ENCODE measurements around the gene NIFK.
A peak's percentile ranks its signal among the peaks of the same experiment; 100 is the strongest.
"Not testable (repeated sequence)": the region's sequence is repeated elsewhere in the genome, so short reads cannot be mapped to it uniquely, and the experiment has no call there.

Gene NIFK

GRCh38 chr2:121736462-121737336 is at the start of gene NIFK:
TSS of gene NIFK (minus strand) at chr2:121736875. CDS start at chr2:121736850, 25 bp downstream.
- peak; percentile 100 for DNase-seq

- no peak for DNase-seq
Observed at GRCh38 chr2:121783180-121783579, 46.5 kb upstream of the NIFK start.

GRCh38 chr2:121778741-121779487 is 42.2 kb upstream of the NIFK start:
- DNase-seq, result no peak

GRCh38 chr2:121777699-121778058 is 41.0 kb upstream of the NIFK start:
- DNase-seq, result no peak

- DNase-seq, result no peak
Observed at GRCh38 chr2:121776885-121777698, 40.4 kb upstream of the NIFK start.

GRCh38 chr2:121776361-121776760 is 39.7 kb upstream of the NIFK start:
- no peak for DNase-seq

GRCh38 chr2:121774235-121774634 is 37.6 kb upstream of the NIFK start:
- no peak for DNase-seq

GRCh38 chr2:121771976-121772742 is 35.5 kb upstream of the NIFK start:
- DNase-seq, result no peak

GRCh38 chr2:121768143-121768755 is 31.6 kb upstream of the NIFK start:
- no peak for DNase-seq

- DNase-seq, result no peak
Observed at GRCh38 chr2:121766624-121767023, 29.9 kb upstream of the NIFK start.

GRCh38 chr2:121764681-121765228 is 28.1 kb upstream of the NIFK start:
- DNase-seq, result no peak

- peak; percentile 98 for DNase-seq
Observed at GRCh38 chr2:121755237-121756111, 18.8 kb upstream of the NIFK start, which contains the start of gene TSN. TSS of gene TSN (plus strand) at chr2:121755651. CDS start at chr2:121755780, 129 bp downstream.

GRCh38 chr2:121754851-121755236 is 18.2 kb upstream of the NIFK start:
- no peak for DNase-seq

GRCh38 chr2:121748202-121748601 is 11.5 kb upstream of the NIFK start:
- no peak for DNase-seq

GRCh38 chr2:121746071-121746578 is 9.4 kb upstream of the NIFK start:
- peak; percentile 75 for DNase-seq

- DNase-seq, result no peak
Observed at GRCh38 chr2:121741450-121741849, 4.8 kb upstream of the NIFK start.

GRCh38 chr2:121740973-121741372 is 4.3 kb upstream of the NIFK start:
- no peak for DNase-seq

GRCh38 chr2:121736140-121736461 is 574 bp downstream of the NIFK start:
- DNase-seq, result no peak

- no peak for DNase-seq
Observed at GRCh38 chr2:121735518-121736074, 1.1 kb downstream of the NIFK start.

- not testable (repeated sequence) for DNase-seq
Observed at GRCh38 chr2:121734544-121734943, 2.1 kb downstream of the NIFK start.
